K562 (cell line): ENCODE measurements around the gene DPYSL4. TPM values are rescaled to one million over a fixed set of nuclear protein-coding genes. Genes with fewer than 3 reads are reported as not detected.

Source experiments
- ATAC-seq: fragments of 200-7000 bp; cut with Tn5 transposase; 3 replicates; pipeline ENCODE4 v1.9.1; 2020; ENCODE audit warnings: moderate library complexity
- BruUV-seq: library from RNA; stranded (reverse); fragments of 400-500 nt; replicated peaks from 2 replicates; lab custom pipeline; 2021; lab: Mats Ljungman, UMichigan
- CTCF ChIA-PET: fragments of 300-600 bp; formaldehyde crosslinking; extraction: SDS; loops from one replicate; lab custom pipeline; 2021; ENCODE audit warnings: low intra/inter-chr PET ratio; lab: Yijun Ruan, JAX
- POLR2A ChIA-PET: fragments of 300-600, 350-650 bp; sonication (Branson Sonifier 250); formaldehyde crosslinking; extraction: SDS; loops from one replicate; lab custom pipeline; 2021; ENCODE audit warnings: antibody characterized with exemption, inconsistent platforms; lab: Yijun Ruan, JAX
- DNase-seq, 4 experiments: peaks; one replicate each; pipeline versions ENCODE4 v3.0.0 to v3.0.0-alpha.2; 2011 to 2018; ENCODE audit warnings: low spot score in 3 of 4, mixed read lengths in 3 of 4; ENCODE audit errors: extremely low read depth in 1 of 4
- FAIRE-seq: peaks from 2 replicates; lab custom pipeline; 2011; peaks lifted over from hg19 to GRCh38; lab: Jason Lieb, UNC
- H2AFZ ChIP-seq: 2 replicates; pipeline ENCODE4 v1.6.0; 2011; ENCODE audit warnings: low read depth, low read length, control low read depth, inconsistent platforms
- H3K27ac ChIP-seq: fragments of 200-600 bp; 3 replicates; pipeline ENCODE4 v1.8.0; 2011; ENCODE audit warnings: low read depth, mild to moderate bottlenecking, control low read depth, inconsistent platforms, low read length, moderate library complexity, mixed read lengths; ENCODE audit errors: extremely low read depth
- H3K27me3 ChIP-seq, 2 experiments: fragments of 300-600 bp in 1 of 2; 2 replicates in 1 of 2; 3 replicates in 1 of 2; pipeline versions ENCODE4 v1.6.0 to v1.8.0; 2011; ENCODE audit warnings: inconsistent platforms in 2 of 2, low read length in 2 of 2, mild to moderate bottlenecking in 1 of 2, mixed read lengths in 1 of 2, moderate library complexity in 1 of 2; ENCODE audit not compliant: control insufficient read depth in 2 of 2, insufficient read depth in 2 of 2
- H3K36me3 ChIP-seq: fragments of 300-600 bp; 3 replicates; pipeline ENCODE4 v1.8.0; 2011; ENCODE audit warnings: mild to moderate bottlenecking, low read length, inconsistent platforms; ENCODE audit not compliant: control insufficient read depth, insufficient read depth
- H3K4me1 ChIP-seq, 2 experiments: fragments of 200-600 bp in 1 of 2; replicated peaks in 1 of 2; 2 replicates in 1 of 2; 3 replicates in 1 of 2; pipeline versions ENCODE4 v1.5.1 to v1.8.0; 2011; ENCODE audit warnings: inconsistent platforms in 2 of 2, low read length in 2 of 2, mild to moderate bottlenecking in 1 of 2, mixed read lengths in 1 of 2, moderate library complexity in 1 of 2; ENCODE audit not compliant: control insufficient read depth in 2 of 2, insufficient read depth in 2 of 2
- H3K4me2 ChIP-seq: 2 replicates; pipeline ENCODE4 v1.6.1; 2011; ENCODE audit warnings: low read length, control low read depth, inconsistent platforms, mixed read lengths; ENCODE audit not compliant: insufficient read depth
- H3K4me3 ChIP-seq: fragments of 200-600 bp; sonication (generic), shearing (Covaris generic); 2 replicates; pipeline ENCODE4 v1.5.1; 2016; ENCODE audit warnings: control low read depth, inconsistent platforms
- H3K79me2 ChIP-seq: fragments of 200-600 bp; 3 replicates; pipeline ENCODE4 v1.8.0; 2011; ENCODE audit warnings: low read length, inconsistent platforms; ENCODE audit not compliant: control insufficient read depth, insufficient read depth
- H3K9ac ChIP-seq, 2 experiments: 2 replicates each; pipeline versions ENCODE4 v1.6.0 to v1.6.1; 2011; ENCODE audit warnings: low read depth in 2 of 2, low read length in 2 of 2, control low read depth in 1 of 2, inconsistent platforms in 1 of 2, mild to moderate bottlenecking in 1 of 2, mixed read lengths in 1 of 2; ENCODE audit not compliant: insufficient read depth in 1 of 2
- H3K9me1 ChIP-seq: one replicate; pipeline ENCODE4 v1.6.0; 2011; ENCODE audit warnings: inconsistent platforms, mild to moderate bottlenecking, low read length, moderate library complexity; ENCODE audit not compliant: control insufficient read depth, insufficient read depth
- H3K9me3 ChIP-seq: replicated peaks from 2 replicates; pipeline ENCODE4 v1.5.1; 2011; ENCODE audit warnings: low read depth, low read length, inconsistent platforms; ENCODE audit not compliant: control insufficient read depth, insufficient read depth
- H4K20me1 ChIP-seq: replicated peaks from 2 replicates; pipeline ENCODE4 v1.6.1; 2011; ENCODE audit warnings: low read length, inconsistent platforms, mixed read lengths; ENCODE audit not compliant: control insufficient read depth, insufficient read depth
- CTCFL ChIP-seq: IDR thresholded peaks from 2 replicates; pipeline ENCODE4 v1.6.1; 2011; ENCODE audit warnings: borderline replicate concordance, low read depth, mild to moderate bottlenecking, moderate library complexity, low read length; ENCODE audit not compliant: insufficient read depth, poor library complexity, severe bottlenecking
- RBM22 ChIP-seq: fragments of 200-400 bp; formaldehyde crosslinking; IDR thresholded peaks from 2 replicates; pipeline ENCODE4 v1.6.1; 2018; ENCODE audit warnings: low read length, low read depth; ENCODE audit not compliant: poor library complexity, severe bottlenecking
- SMARCB1 ChIP-seq: IDR thresholded peaks from 2 replicates; pipeline ENCODE4 v1.6.1; 2011; ENCODE audit warnings: improper control_type of control experiment, low read depth; ENCODE audit not compliant: insufficient read length
- TCF3 ChIP-seq: sonication (generic); formaldehyde crosslinking; IDR thresholded peaks from 2 replicates; pipeline ENCODE4 v1.4.0; 2020; ENCODE audit warnings: mild to moderate bottlenecking, missing genetic modification reagents
- TEAD1 ChIP-seq, 2 experiments: fragments of 450-650 bp in 1 of 2; sonication (generic) in 1 of 2; formaldehyde crosslinking; IDR thresholded peaks; 2 replicates each; pipeline versions ENCODE4 v1.4.0 to v1.8.0; 2020 to 2022; ENCODE audit warnings: mild to moderate bottlenecking in 2 of 2, missing genetic modification reagents in 1 of 2
- ZNF77 ChIP-seq: fragments of 250-450 bp; sonication (Bioruptor Pico); IDR thresholded peaks from 2 replicates; pipeline ENCODE4 v1.5.0; 2020
- WGBS: fragments of 100-300 bp; shearing (Covaris generic); methylation state at CpG from one replicate; pipeline ENCODE4 v1.1.6; 2016; ENCODE audit warnings: low coverage, mixed read lengths; ENCODE audit not compliant: insufficient coverage; ENCODE audit errors: missing lambda C conversion rate; 5-methylcytosine and 5-hydroxymethylcytosine counted together
- in situ Hi-C: fragments of 300-500 bp; cut with MboI; formaldehyde crosslinking; loops from 4 replicates; pipeline ENCODE4 v1.15.0; 2018; ENCODE audit warnings: inconsistent platforms, mixed read lengths
- intact Hi-C: fragments of 100-400 bp; cut with micrococcal nuclease; formaldehyde crosslinking; loops from 2 replicates; pipeline ENCODE4 v1.14.2; 2022
- polyA plus RNA-seq, 8 experiments: library from polyadenylated mRNA; depleted of rRNA in 4 of 8; stranded (reverse) in 5 of 8; unstranded in 3 of 8; fragments of >200 nt; fragmentation: Nextera tagmentation in 2 of 8; fragmentation: Illumina TruSeq in 1 of 8; extraction: Ambion mirVana in 2 of 8; extraction: Trizol in 1 of 8; gene quantifications; 2 replicates each; pipeline versions ENCODE4 v1.2.1 to v1.2.3, GENCODE V29; 2011 to 2014; ENCODE audit warnings: inconsistent platforms in 1 of 8, missing spikeins in 1 of 8
- total RNA-seq, 7 experiments: library from RNA; depleted of rRNA in 6 of 7; stranded (reverse); fragments of >200 nt in 6 of 7; fragmentation: Illumina TruSeq in 2 of 7; extraction: Trizol in 2 of 7; gene quantifications; 2 replicates each; pipeline versions ENCODE4 v1.2.1 to v1.2.3, GENCODE V29; 2011 to 2021; ENCODE audit warnings: low replicate concordance in 1 of 7

DPYSL4 gene
- total and polyA plus RNA-seq, 9 of the 15 experiments (the other 6 are each of a cell fraction or from before 2014, with no cell fraction given) = 0.03 TPM; not detected in 8

DNA sequence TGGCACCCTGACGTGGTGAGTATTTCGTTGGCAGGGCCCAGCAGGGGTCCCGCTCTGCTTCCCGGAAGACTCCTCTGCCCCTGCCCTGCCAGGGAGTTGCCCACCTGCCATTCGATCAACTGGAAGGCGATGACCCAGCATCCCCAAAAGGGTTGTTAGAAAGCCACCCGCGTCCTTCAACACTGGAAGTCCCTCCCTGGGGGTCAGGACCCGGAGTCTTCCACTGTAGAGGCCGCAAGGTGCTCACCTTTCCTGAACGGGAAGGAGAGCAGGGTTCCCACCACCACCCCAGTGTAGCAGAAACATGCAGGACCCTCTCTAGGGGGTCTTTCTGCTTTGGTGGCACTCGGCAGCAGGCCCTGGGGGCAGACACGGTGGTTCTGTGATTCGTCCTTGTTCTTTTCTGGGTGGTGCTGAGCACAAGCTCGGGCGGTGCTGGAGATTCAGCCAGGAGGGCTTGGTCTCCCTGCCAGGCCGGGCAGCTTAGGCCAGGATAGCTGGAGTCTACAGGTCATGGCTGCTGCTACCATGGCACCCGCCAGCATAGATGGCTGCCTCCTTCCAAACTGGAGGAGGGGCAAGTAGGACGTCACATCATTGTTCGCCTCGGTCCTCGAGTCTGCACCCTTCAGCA, 19.6 kb upstream of the DPYSL4 start:
- H3K36me3 ChIP-seq = no peaks in the 10 kb centered on the region
- TF ChIP-seq CTCFL = no peak
- no peak for TF ChIP-seq TCF3 (CRISPR knock-in tag)
- no peak for TF ChIP-seq TEAD1 (CRISPR knock-in tag; IDR thresholded peaks at IDR 0.05)
- TF ChIP-seq RBM22 = no peak
- TF ChIP-seq SMARCB1 = no peak
- TF ChIP-seq ZNF77 (CRISPR knock-in tag) = no peak
- H4K20me1 ChIP-seq = peaks cover 5% of the 10 kb centered on the region; the same call in 1 of the 2 replicates
- H3K9me1 ChIP-seq = no peaks in the 10 kb centered on the region
- intact Hi-C loops (no loop called here), in situ Hi-C loops (no loop called here)
- H3K4me3 ChIP-seq = no peak overlapping the region
- H3K4me2 ChIP-seq = no peak overlapping the region
- H3K9me3 ChIP-seq = no peaks in the 10 kb centered on the region
- H3K9ac ChIP-seq = no peak overlapping the region
- no peak overlapping the region for H3K27ac ChIP-seq
- H3K79me2 ChIP-seq = no peaks in the 10 kb centered on the region
- WGBS = 3% methylated on average over 19 of the region's 22 CpGs
- FAIRE-seq (no peak), ATAC-seq (no peak), DNase-seq (no peak)
- ChIA-PET POLR2A (interaction anchor here (0.5 to 0.6 kb wide), 2 partner anchors 438 to 765 kb away, joined by 3 read pairs; no protein-coding TSS in a partner anchor), CTCF (no interaction called here)
- peaks cover 2 to 55% of the 10 kb centered on the region in 2 experiments; a peak in 4 of 5 replicates for H3K27me3 ChIP-seq
- H2AFZ ChIP-seq = no peak overlapping the region
- no TSS peak for BruUV-seq
- peaks cover 0 to 24% of the 10 kb centered on the region in 2 experiments; a peak in 3 of 5 replicates for H3K4me1 ChIP-seq
